HG02642 (cell line): ENCODE measurements around the gene ERH.
"Not testable (repeated sequence)": the region's sequence is repeated elsewhere in the genome, so short reads cannot be mapped to it uniquely, and the experiment has no call there.

Experiments
- ATAC-seq: cut with Tn5 transposase; IDR thresholded peaks from one replicate; pipeline ENCODE4 v1.9.1; 2021; ENCODE audit warnings: mild to moderate bottlenecking; ENCODE audit not compliant: unreplicated experiment, poor library complexity

The ERH gene

GRCh38 chr14:69399750-69400149 is 1.7 kb upstream of the ERH start:
- no peak for ATAC-seq

- ATAC-seq, result peak; percentile 21
Observed at GRCh38 chr14:69398818-69399210, 715 bp upstream of the ERH start.

GRCh38 chr14:69395929-69396328 is 2.2 kb downstream of the ERH start:
- ATAC-seq, result no peak

GRCh38 chr14:69392481-69392880 is 5.6 kb downstream of the ERH start:
- no peak for ATAC-seq

- not testable (repeated sequence) for ATAC-seq
Observed at GRCh38 chr14:69391400-69391799, 6.7 kb downstream of the ERH start.

- ATAC-seq, result no peak
Observed at GRCh38 chr14:69387311-69387710, 10.8 kb downstream of the ERH start.

- ATAC-seq, result no peak
Observed at GRCh38 chr14:69378274-69378673, 19.8 kb downstream of the ERH start.

GRCh38 chr14:69376439-69376838 is 21.7 kb downstream of the ERH start:
- ATAC-seq, result no peak

- ATAC-seq, result no peak
Observed at GRCh38 chr14:69375722-69376121, 22.4 kb downstream of the ERH start.

GRCh38 chr14:69375182-69375581 is 22.9 kb downstream of the ERH start:
- no peak for ATAC-seq

GRCh38 chr14:69374235-69374634 is 23.9 kb downstream of the ERH start:
- no peak for ATAC-seq

GRCh38 chr14:69373104-69373503 is 25.0 kb downstream of the ERH start:
- no peak for ATAC-seq

- ATAC-seq, result no peak
Observed at GRCh38 chr14:69372146-69372545, 26.0 kb downstream of the ERH start.

GRCh38 chr14:69370061-69370460 is 28.0 kb downstream of the ERH start:
- ATAC-seq, result no peak

- ATAC-seq, result no peak
Observed at GRCh38 chr14:69368381-69368780, 29.7 kb downstream of the ERH start.

GRCh38 chr14:69366761-69367160 is 31.3 kb downstream of the ERH start:
- no peak for ATAC-seq

GRCh38 chr14:69366069-69366468 is 32.0 kb downstream of the ERH start:
- no peak for ATAC-seq

- ATAC-seq, result no peak
Observed at GRCh38 chr14:69364378-69364777, 33.7 kb downstream of the ERH start.

GRCh38 chr14:69363964-69364363 is 34.1 kb downstream of the ERH start:
- no peak for ATAC-seq

- no peak for ATAC-seq
Observed at GRCh38 chr14:69363055-69363454, 35.0 kb downstream of the ERH start.

GRCh38 chr14:69360438-69361108 is 37.5 kb downstream of the ERH start:
- ATAC-seq, result no peak

- ATAC-seq, result no peak
Observed at GRCh38 chr14:69358966-69359365, 39.1 kb downstream of the ERH start.
